Uterus (tissue), 4 donors: ENCODE results near the gene PDE5A. TPM values are rescaled to one million over a fixed set of nuclear protein-coding genes. Genes with fewer than 3 reads are reported as not detected.
A peak's percentile ranks its signal among the peaks of the same experiment; 100 is the strongest.

Source experiments
- DNase-seq, 2 donors: peaks; one replicate each; pipeline ENCODE4 v3.0.0-alpha.2; 2019 to 2020
- H3K27ac ChIP-seq, 2 donors: fragments of 200-600 bp; sonication (generic); 1 replicate in 1 of 2; 2 replicates in 1 of 2; pipeline ENCODE4 v1.5.1; 2016 to 2018
- H3K27me3 ChIP-seq, 2 donors: fragments of 200-600 bp; sonication (generic); one replicate each; pipeline ENCODE4 v1.5.1; 2018 to 2019; ENCODE audit warnings: control low read depth in 1 of 2
- H3K36me3 ChIP-seq, 2 donors: fragments of 200-600 bp; sonication (generic); one replicate each; pipeline ENCODE4 v1.5.1; 2019; ENCODE audit warnings: control low read depth in 1 of 2
- H3K4me1 ChIP-seq, 2 donors: fragments of 200-600 bp; sonication (generic); one replicate each; pipeline ENCODE4 v1.5.1; 2018 to 2019; ENCODE audit warnings: control low read depth in 1 of 2
- H3K4me3 ChIP-seq, 2 donors: fragments of 200-600 bp; sonication (generic); 1 replicate in 1 of 2; 2 replicates in 1 of 2; pipeline ENCODE4 v1.5.1; 2018 to 2019; ENCODE audit warnings: mild to moderate bottlenecking in 1 of 2
- H3K9me3 ChIP-seq, 2 donors: fragments of 200-600 bp; sonication (generic); one replicate each; pipeline ENCODE4 v1.5.1; 2019; ENCODE audit warnings: control low read depth in 1 of 2
- POLR2A ChIP-seq, 2 donors: fragments of 450-650 bp; IDR thresholded peaks; one replicate each; pipeline ENCODE4 v1.6.1; 2016; ENCODE audit warnings: antibody characterized with exemption in 2 of 2, mild to moderate bottlenecking in 1 of 2, moderate library complexity in 1 of 2
- intact Hi-C: fragments of 100-400 bp; cut with DNase I; formaldehyde crosslinking; loops from one replicate; pipeline ENCODE4 v1.15.1; 2023; ENCODE audit warnings: low total_unique reads
- total RNA-seq, 4 donors: library from RNA; depleted of rRNA in 3 of 4; stranded (reverse); fragments of >200 nt in 3 of 4; gene quantifications; one replicate each; pipeline versions ENCODE4 v1.1.0 to v1.2.4, GENCODE V29; 2014 to 2023
- TF ChIP-seq, protein P1 (sequence below), 4 experiments: fragments of 200-600 bp in 2 of 4; fragments of 450-650 bp in 2 of 4; sonication (generic) in 2 of 4; IDR thresholded peaks; one replicate each; pipeline ENCODE4 v1.5.1; 2016 to 2019; ENCODE audit warnings: antibody characterized with exemption in 4 of 4, mild to moderate bottlenecking in 2 of 4, moderate library complexity in 1 of 4
- donor health status: DM: yes; HTN: yes; CAD: no.

PDE5A gene
- total RNA-seq, 4 donors from 2014 or later = 13.5 to 192 (median 84.2) TPM

- Histone ChIP-seq H3K4me1 (no peaks in the 10 kb centered on the region), H3K4me3 (no peak overlapping the region), H3K27me3 (no peaks in the 10 kb centered on the region), H3K36me3 (no peaks in the 10 kb centered on the region), H3K9me3 (no peaks in the 10 kb centered on the region), H3K27ac (no peak overlapping the region)
- no peak for DNase-seq
- intact Hi-C loops = no loop called here
- TF ChIP-seq POLR2A (IDR thresholded peaks at IDR 0.05) = no peak
- TF ChIP-seq, protein P1, sequence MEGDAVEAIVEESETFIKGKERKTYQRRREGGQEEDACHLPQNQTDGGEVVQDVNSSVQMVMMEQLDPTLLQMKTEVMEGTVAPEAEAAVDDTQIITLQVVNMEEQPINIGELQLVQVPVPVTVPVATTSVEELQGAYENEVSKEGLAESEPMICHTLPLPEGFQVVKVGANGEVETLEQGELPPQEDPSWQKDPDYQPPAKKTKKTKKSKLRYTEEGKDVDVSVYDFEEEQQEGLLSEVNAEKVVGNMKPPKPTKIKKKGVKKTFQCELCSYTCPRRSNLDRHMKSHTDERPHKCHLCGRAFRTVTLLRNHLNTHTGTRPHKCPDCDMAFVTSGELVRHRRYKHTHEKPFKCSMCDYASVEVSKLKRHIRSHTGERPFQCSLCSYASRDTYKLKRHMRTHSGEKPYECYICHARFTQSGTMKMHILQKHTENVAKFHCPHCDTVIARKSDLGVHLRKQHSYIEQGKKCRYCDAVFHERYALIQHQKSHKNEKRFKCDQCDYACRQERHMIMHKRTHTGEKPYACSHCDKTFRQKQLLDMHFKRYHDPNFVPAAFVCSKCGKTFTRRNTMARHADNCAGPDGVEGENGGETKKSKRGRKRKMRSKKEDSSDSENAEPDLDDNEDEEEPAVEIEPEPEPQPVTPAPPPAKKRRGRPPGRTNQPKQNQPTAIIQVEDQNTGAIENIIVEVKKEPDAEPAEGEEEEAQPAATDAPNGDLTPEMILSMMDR (IDR thresholded peaks at IDR 0.05) = no peak
Observed at GRCh38 chr4:119536572-119537528, 91.8 kb downstream of the PDE5A start.

- DNase-seq = no peak
- Histone ChIP-seq H3K27me3 (no peaks in the 10 kb centered on the region), H3K9me3 (no peaks in the 10 kb centered on the region), H3K27ac (no peak overlapping the region), H3K4me1 (no peaks in the 10 kb centered on the region), H3K4me3 (no peak overlapping the region), H3K36me3 (no peaks in the 10 kb centered on the region)
- TF ChIP-seq, protein P1 (IDR thresholded peaks at IDR 0.05) = no peak
- TF ChIP-seq POLR2A (IDR thresholded peaks at IDR 0.05) = no peak
- intact Hi-C loops = no loop called here
Observed at GRCh38 chr4:119532319-119532718, 96.3 kb downstream of the PDE5A start.

- Histone ChIP-seq H3K9me3 (no peaks in the 10 kb centered on the region), H3K36me3 (no peaks in the 10 kb centered on the region), H3K27me3 (no peaks in the 10 kb centered on the region), H3K4me1 (peaks cover 0 to 11% of the 10 kb centered on the region in 2 donors), H3K27ac (no peak overlapping the region), H3K4me3 (no peak overlapping the region)
- no peak for DNase-seq
- intact Hi-C loops = no loop called here
- no peak for TF ChIP-seq POLR2A (IDR thresholded peaks at IDR 0.05)
- TF ChIP-seq, protein P1 (IDR thresholded peaks at IDR 0.05) = no peak
Observed at GRCh38 chr4:119529788-119530187, 98.8 kb downstream of the PDE5A start.

DNA sequence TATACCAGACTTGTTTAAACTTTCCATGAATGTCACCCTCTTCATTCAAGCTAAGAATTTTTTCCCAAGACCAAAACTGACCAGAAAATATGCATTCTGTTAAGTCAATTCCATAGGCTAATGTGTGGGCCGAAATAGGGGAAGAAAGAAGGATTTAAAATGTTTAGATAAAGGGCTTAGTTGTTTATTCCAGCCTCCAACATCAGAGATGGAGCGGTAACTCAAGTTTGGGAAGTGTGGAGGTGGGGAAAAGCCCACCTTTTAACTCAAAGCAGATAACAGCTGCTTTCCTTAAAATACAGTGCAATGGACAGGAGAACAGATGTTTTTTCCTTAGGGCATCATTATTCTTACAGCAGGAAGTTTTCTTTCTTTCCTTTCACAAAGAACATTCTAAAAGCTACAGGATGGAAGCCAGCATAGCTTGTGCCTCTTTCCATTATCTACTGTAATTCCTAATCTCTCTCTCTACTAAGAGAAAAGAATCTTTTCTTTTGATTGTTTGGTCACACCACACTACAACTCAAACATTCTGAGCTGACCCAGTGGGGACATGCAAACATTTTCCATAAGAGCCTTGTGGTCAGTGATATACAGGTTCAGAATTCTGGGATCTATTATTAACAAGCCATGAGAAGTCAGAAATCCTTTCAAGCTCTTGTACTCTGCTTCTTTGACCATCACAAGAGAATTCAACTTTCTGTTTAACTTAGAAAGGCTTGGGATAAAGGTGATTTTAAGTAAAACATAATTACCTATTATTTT lies 101.6 kb downstream of the PDE5A start:
- DNase-seq = no peak
- TF ChIP-seq POLR2A (IDR thresholded peaks at IDR 0.05) = no peak
- TF ChIP-seq, protein P1 (IDR thresholded peaks at IDR 0.05) = no peak
- intact Hi-C loops = no loop called here
- H3K27me3 ChIP-seq = no peaks in the 10 kb centered on the region
- no peaks in the 10 kb centered on the region for H3K9me3 ChIP-seq
- peak overlapping the region in 1 of 2 donors; percentile 76 for H3K27ac ChIP-seq
- no peak overlapping the region for H3K4me3 ChIP-seq
- no peaks in the 10 kb centered on the region for H3K36me3 ChIP-seq
- H3K4me1 ChIP-seq = peaks cover 0 to 11% of the 10 kb centered on the region in 2 donors
